HepG2 (cell line): Measurements from ENCODE around the gene PIK3C2B. TPM values are rescaled to one million over a fixed set of nuclear protein-coding genes. Genes with fewer than 3 reads are reported as not detected.

Experiments
- CC2D1A ChIP-seq: sonication (generic); formaldehyde crosslinking; IDR thresholded peaks from 2 replicates; pipeline ENCODE4 v1.8.1; 2023; ENCODE audit warnings: mild to moderate bottlenecking, missing genetic modification reagents
- DNMT1 ChIP-seq: sonication (generic); formaldehyde crosslinking; IDR thresholded peaks from 2 replicates; pipeline ENCODE4 v1.5.1; 2020; ENCODE audit warnings: mild to moderate bottlenecking, missing genetic modification reagents
- FOSL1 ChIP-seq: sonication (generic); formaldehyde crosslinking; IDR thresholded peaks from 2 replicates; pipeline ENCODE4 v1.9.0; 2021; ENCODE audit warnings: missing genetic modification reagents, borderline replicate concordance
- GATAD1 ChIP-seq: IDR thresholded peaks from 2 replicates; pipeline ENCODE4 v1.6.1; 2016; ENCODE audit warnings: missing genetic modification reagents, missing compliant biosample characterization
- JUNB ChIP-seq: sonication (generic); formaldehyde crosslinking; IDR thresholded peaks from 2 replicates; pipeline ENCODE4 v1.8.0; 2022; ENCODE audit warnings: missing genetic modification reagents, mild to moderate bottlenecking, borderline replicate concordance
- MBNL3 ChIP-seq: fragments of 250-450 bp; sonication (Bioruptor Pico); conservative IDR thresholded peaks from 2 replicates; pipeline ENCODE4 v1.8.0; 2022; ENCODE audit warnings: mild to moderate bottlenecking, inconsistent platforms
- NBN ChIP-seq: fragments of 450-650 bp; conservative IDR thresholded peaks from 2 replicates; pipeline ENCODE4 v1.6.1; 2017
- NFYB ChIP-seq: sonication (generic); formaldehyde crosslinking; IDR thresholded peaks from 2 replicates; pipeline ENCODE4 v1.4.0; 2020; ENCODE audit warnings: missing genetic modification reagents
- PAWR ChIP-seq: sonication (generic); formaldehyde crosslinking; IDR thresholded peaks from 2 replicates; pipeline ENCODE4 v1.4.0; 2020; ENCODE audit warnings: missing genetic modification reagents, mild to moderate bottlenecking, borderline replicate concordance
- RBM39 ChIP-seq: fragments of 200-400 bp; formaldehyde crosslinking; IDR thresholded peaks from one replicate; pipeline ENCODE4 v1.6.1; 2018; ENCODE audit warnings: antibody characterized with exemption, mild to moderate bottlenecking, low read depth, low read length; ENCODE audit not compliant: poor library complexity, severe bottlenecking
- RFX5 ChIP-seq: IDR thresholded peaks from 2 replicates; pipeline ENCODE4 v1.6.1; 2011; ENCODE audit warnings: low read depth, low read length, improper control_type of control experiment
- SP140L ChIP-seq: sonication (generic); formaldehyde crosslinking; IDR thresholded peaks from 2 replicates; pipeline ENCODE4 v1.4.0; 2020; ENCODE audit warnings: missing genetic modification reagents, borderline replicate concordance
- SUZ12 ChIP-seq: fragments of 150-350 bp; IDR thresholded peaks from 2 replicates; pipeline ENCODE4 v1.6.1; 2014; ENCODE audit warnings: low read depth, low read length
- TCF7 ChIP-seq: sonication (generic); IDR thresholded peaks from 2 replicates; pipeline ENCODE4 v1.6.1; 2016; ENCODE audit warnings: antibody characterized with exemption, low read depth
- TEAD2 ChIP-seq: sonication (generic); formaldehyde crosslinking; IDR thresholded peaks from 2 replicates; pipeline ENCODE4 v1.9.0; 2021; ENCODE audit warnings: missing genetic modification reagents
- ZFYVE20 ChIP-seq: sonication (generic); formaldehyde crosslinking; IDR thresholded peaks from 2 replicates; pipeline ENCODE4 v1.8.0; 2023; ENCODE audit warnings: low read depth, mild to moderate bottlenecking, moderate library complexity, missing genetic modification reagents, borderline replicate concordance
- ZNF24 ChIP-seq: fragments of 450-650 bp; IDR thresholded peaks from 2 replicates; pipeline ENCODE4 v1.6.1; 2017; ENCODE audit warnings: antibody characterized with exemption, mild to moderate bottlenecking
- ZNF317 ChIP-seq: sonication (generic); formaldehyde crosslinking; IDR thresholded peaks from 2 replicates; pipeline ENCODE4 v1.5.0; 2020; ENCODE audit warnings: mild to moderate bottlenecking, missing genetic modification reagents
- ZNF33A ChIP-seq: sonication (generic); formaldehyde crosslinking; IDR thresholded peaks from 2 replicates; pipeline ENCODE4 v1.5.1; 2020; ENCODE audit warnings: missing genetic modification reagents, mild to moderate bottlenecking, moderate library complexity, borderline replicate concordance
- ZNF607 ChIP-seq: sonication (generic); formaldehyde crosslinking; IDR thresholded peaks from 2 replicates; pipeline ENCODE4 v1.5.1; 2020; ENCODE audit warnings: missing genetic modification reagents, mild to moderate bottlenecking, borderline replicate concordance
- ZNF670 ChIP-seq: sonication (generic); formaldehyde crosslinking; IDR thresholded peaks from 2 replicates; pipeline ENCODE4 v1.8.0; 2022; ENCODE audit warnings: mild to moderate bottlenecking, missing genetic modification reagents, borderline replicate concordance
- polyA plus RNA-seq, 8 experiments: library from polyadenylated mRNA; depleted of rRNA in 3 of 8; stranded (reverse) in 7 of 8; unstranded in 1 of 8; fragments of >200 nt; fragmentation: Illumina TruSeq in 4 of 8; extraction: Trizol in 4 of 8; gene quantifications; 2 replicates each; pipeline versions ENCODE4 v1.2.1 to v1.2.3, GENCODE V29; 2011 to 2016; ENCODE audit warnings: low read depth in 4 of 8, missing spikeins in 1 of 8, mixed read lengths in 1 of 8; ENCODE audit not compliant: insufficient read depth in 1 of 8
- total RNA-seq, 5 experiments: library from RNA; depleted of rRNA; stranded (reverse); fragments of >200 nt; fragmentation: Illumina TruSeq; extraction: Trizol; gene quantifications; 2 replicates each; pipeline ENCODE4 v1.2.3, GENCODE V29; 2016; ENCODE audit warnings: low read depth in 1 of 5
- TF ChIP-seq, protein P1 (sequence below): sonication (generic); formaldehyde crosslinking; IDR thresholded peaks from 2 replicates; pipeline ENCODE4 v1.5.0; 2020; ENCODE audit warnings: missing genetic modification reagents
- TF ChIP-seq, protein P2 (sequence below): IDR thresholded peaks from 2 replicates; pipeline ENCODE4 v1.6.1; 2018; ENCODE audit warnings: missing genetic modification reagents
- TF ChIP-seq, protein P3 (sequence below): sonication (generic); formaldehyde crosslinking; IDR thresholded peaks from 2 replicates; pipeline ENCODE4 v1.5.1; 2020; ENCODE audit warnings: missing genetic modification reagents, mild to moderate bottlenecking, borderline replicate concordance
- TF ChIP-seq, protein P4 (sequence below): sonication (generic); formaldehyde crosslinking; IDR thresholded peaks from 2 replicates; pipeline ENCODE4 v1.9.0; 2022; ENCODE audit warnings: low read depth, missing genetic modification reagents

Gene PIK3C2B
- total and polyA plus RNA-seq, 2 of the 13 experiments (the other 11 are each of a cell fraction or from before 2014, with no cell fraction given), result 3.4 to 4.5 TPM

DNA sequence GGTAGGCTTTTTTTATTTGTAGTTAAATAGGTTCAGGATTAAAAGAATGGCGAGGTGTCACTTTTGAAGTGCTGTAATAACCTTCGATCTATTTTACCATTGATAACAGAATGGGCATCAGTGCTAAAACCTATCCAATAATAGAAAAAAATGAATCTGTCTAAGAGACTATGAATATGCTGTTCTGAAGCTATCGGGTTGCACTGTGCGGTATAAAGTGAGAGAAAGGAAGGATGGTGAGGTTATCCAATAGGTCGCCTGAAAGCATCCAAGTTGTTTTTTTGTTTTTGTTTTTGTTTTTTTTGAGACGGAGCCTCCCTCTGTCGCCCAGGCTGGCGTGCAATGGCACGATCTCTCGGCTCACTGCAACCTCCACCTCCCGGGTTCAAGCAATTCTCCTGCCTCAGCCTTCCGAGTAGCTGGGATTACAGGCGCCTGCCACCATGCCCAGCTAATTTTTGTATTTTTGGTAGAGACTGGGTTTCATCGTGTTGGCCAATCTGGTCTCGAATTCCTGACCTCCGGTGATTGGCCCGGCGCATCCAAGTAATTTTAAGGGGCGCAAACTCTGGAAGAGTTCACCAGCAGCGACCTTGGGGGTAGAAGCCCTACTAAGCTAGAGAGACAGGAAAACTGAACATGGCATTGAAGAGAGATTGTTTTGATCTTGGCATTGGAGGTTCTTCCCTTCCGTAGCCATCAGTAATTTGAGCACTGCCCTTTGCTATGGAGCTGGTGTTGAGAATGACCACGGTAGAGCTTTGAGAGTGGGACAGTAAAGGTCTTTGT is 12.9 kb upstream of the PIK3C2B start (continued):
- TF ChIP-seq MBNL3 (no peak), TCF7 (no peak), ZFYVE20 (CRISPR knock-in tag) (no peak), SP140L (CRISPR knock-in tag) (0 out of 2 replicates have a peak, but pooled peaks have one; percentile 3), ZNF33A (CRISPR knock-in tag) (no peak), GATAD1 (CRISPR knock-in tag) (no peak), RFX5 (no peak), SUZ12 (no peak), RBM39 (no peak), DNMT1 (CRISPR knock-in tag) (no peak), CC2D1A (CRISPR knock-in tag) (no peak), ZNF317 (no peak), FOSL1 (CRISPR knock-in tag) (no peak), NBN (no peak), TEAD2 (CRISPR knock-in tag) (no peak), ZNF670 (CRISPR knock-in tag) (no peak), PAWR (CRISPR knock-in tag) (no peak), ZNF24 (no peak), ZNF607 (CRISPR knock-in tag) (no peak), JUNB (CRISPR knock-in tag) (no peak), NFYB (CRISPR knock-in tag) (no peak)
- TF ChIP-seq, protein P1, sequence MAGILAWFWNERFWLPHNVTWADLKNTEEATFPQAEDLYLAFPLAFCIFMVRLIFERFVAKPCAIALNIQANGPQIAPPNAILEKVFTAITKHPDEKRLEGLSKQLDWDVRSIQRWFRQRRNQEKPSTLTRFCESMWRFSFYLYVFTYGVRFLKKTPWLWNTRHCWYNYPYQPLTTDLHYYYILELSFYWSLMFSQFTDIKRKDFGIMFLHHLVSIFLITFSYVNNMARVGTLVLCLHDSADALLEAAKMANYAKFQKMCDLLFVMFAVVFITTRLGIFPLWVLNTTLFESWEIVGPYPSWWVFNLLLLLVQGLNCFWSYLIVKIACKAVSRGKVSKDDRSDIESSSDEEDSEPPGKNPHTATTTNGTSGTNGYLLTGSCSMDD (CRISPR knock-in tag), result no peak
- TF ChIP-seq, protein P2, sequence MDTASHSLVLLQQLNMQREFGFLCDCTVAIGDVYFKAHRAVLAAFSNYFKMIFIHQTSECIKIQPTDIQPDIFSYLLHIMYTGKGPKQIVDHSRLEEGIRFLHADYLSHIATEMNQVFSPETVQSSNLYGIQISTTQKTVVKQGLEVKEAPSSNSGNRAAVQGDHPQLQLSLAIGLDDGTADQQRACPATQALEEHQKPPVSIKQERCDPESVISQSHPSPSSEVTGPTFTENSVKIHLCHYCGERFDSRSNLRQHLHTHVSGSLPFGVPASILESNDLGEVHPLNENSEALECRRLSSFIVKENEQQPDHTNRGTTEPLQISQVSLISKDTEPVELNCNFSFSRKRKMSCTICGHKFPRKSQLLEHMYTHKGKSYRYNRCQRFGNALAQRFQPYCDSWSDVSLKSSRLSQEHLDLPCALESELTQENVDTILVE, result 0 out of 2 replicates have a peak, but pooled peaks have one; percentile 2
- TF ChIP-seq, protein P3, sequence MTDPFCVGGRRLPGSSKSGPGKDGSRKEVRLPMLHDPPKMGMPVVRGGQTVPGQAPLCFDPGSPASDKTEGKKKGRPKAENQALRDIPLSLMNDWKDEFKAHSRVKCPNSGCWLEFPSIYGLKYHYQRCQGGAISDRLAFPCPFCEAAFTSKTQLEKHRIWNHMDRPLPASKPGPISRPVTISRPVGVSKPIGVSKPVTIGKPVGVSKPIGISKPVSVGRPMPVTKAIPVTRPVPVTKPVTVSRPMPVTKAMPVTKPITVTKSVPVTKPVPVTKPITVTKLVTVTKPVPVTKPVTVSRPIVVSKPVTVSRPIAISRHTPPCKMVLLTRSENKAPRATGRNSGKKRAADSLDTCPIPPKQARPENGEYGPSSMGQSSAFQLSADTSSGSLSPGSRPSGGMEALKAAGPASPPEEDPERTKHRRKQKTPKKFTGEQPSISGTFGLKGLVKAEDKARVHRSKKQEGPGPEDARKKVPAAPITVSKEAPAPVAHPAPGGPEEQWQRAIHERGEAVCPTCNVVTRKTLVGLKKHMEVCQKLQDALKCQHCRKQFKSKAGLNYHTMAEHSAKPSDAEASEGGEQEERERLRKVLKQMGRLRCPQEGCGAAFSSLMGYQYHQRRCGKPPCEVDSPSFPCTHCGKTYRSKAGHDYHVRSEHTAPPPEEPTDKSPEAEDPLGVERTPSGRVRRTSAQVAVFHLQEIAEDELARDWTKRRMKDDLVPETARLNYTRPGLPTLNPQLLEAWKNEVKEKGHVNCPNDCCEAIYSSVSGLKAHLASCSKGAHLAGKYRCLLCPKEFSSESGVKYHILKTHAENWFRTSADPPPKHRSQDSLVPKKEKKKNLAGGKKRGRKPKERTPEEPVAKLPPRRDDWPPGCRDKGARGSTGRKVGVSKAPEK (CRISPR knock-in tag), result no peak
- TF ChIP-seq, protein P4, sequence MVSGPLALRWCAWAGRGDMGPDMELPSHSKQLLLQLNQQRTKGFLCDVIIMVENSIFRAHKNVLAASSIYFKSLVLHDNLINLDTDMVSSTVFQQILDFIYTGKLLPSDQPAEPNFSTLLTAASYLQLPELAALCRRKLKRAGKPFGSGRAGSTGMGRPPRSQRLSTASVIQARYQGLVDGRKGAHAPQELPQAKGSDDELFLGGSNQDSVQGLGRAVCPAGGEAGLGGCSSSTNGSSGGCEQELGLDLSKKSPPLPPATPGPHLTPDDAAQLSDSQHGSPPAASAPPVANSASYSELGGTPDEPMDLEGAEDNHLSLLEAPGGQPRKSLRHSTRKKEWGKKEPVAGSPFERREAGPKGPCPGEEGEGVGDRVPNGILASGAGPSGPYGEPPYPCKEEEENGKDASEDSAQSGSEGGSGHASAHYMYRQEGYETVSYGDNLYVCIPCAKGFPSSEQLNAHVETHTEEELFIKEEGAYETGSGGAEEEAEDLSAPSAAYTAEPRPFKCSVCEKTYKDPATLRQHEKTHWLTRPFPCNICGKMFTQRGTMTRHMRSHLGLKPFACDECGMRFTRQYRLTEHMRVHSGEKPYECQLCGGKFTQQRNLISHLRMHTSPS (CRISPR knock-in tag), result no peak
